HTERT RPE-1 (cell line): ENCODE measurements around the gene RXFP2.

Experiments
- in situ Hi-C: fragments of 300-500 bp; cut with MboI; formaldehyde crosslinking; loops from 4 replicates; pipeline ENCODE4 v1.14.3; 2020; ENCODE audit warnings: low sequenced_read_pairs

RXFP2 gene, protein sequence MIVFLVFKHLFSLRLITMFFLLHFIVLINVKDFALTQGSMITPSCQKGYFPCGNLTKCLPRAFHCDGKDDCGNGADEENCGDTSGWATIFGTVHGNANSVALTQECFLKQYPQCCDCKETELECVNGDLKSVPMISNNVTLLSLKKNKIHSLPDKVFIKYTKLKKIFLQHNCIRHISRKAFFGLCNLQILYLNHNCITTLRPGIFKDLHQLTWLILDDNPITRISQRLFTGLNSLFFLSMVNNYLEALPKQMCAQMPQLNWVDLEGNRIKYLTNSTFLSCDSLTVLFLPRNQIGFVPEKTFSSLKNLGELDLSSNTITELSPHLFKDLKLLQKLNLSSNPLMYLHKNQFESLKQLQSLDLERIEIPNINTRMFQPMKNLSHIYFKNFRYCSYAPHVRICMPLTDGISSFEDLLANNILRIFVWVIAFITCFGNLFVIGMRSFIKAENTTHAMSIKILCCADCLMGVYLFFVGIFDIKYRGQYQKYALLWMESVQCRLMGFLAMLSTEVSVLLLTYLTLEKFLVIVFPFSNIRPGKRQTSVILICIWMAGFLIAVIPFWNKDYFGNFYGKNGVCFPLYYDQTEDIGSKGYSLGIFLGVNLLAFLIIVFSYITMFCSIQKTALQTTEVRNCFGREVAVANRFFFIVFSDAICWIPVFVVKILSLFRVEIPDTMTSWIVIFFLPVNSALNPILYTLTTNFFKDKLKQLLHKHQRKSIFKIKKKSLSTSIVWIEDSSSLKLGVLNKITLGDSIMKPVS

DNA sequence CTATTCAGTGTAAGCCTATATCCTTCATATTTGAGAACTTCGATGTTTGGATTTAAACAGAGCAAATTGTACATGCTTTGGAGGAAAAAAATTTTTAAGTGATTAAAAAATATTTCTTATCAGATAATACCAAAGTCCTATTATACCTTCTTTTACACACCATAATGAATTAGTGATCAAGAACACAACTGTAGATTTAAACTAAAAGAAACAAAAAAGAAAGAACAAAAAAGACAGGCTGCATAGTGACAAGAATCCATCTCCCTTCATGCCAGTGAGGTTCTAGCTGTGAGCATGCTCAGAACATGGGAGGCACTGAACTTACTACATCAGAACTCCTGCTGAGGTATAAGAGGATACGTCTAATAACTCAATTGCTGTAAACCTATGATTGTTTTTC, at the start of gene RXFP2:
RXFP2 (plus strand) TSS at position 301 of the 400 bp plus-strand sequence; CDS start at position 388, 87 bp downstream.
- in situ Hi-C loops = no loop called here

DNA sequence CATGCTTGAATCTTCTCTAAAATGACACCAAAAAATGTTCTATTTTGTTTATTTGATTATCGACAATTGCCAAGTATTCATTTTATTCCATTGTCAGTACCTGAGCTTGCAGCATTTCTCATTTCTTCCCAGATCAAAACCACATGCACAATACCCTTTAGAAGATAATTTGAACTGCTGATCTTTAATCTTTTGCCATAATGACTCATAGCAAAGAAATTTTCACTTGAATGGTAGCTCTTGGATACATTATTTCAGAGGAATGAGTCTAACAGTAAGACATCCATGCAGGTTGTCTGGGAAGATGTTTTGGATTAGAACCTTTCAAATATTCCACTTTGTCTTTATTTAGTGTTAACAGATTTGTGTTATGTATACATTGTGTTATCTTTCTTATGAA, 42.0 kb upstream of the RXFP2 start:
- in situ Hi-C loops = no loop called here

DNA sequence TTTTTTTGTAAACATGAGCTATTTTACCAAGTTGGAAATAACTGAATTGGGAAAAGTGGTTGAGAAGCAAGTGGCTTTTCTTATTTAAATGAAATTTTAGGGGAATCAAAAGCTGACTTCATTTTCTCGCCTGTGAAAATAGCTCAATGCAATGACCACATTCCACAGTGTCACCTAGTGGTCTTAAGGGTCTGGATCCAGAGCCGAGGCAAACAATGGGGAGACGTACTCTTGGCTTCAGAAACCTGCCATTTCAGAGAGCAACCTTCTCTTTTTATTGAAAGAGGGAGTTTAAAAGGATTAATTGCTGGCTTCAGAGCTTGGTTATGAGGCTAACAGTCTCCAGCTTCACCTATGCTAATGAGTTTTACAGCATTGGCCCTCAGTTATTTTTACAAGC, 39.7 kb upstream of the RXFP2 start:
- in situ Hi-C loops = no loop called here

DNA sequence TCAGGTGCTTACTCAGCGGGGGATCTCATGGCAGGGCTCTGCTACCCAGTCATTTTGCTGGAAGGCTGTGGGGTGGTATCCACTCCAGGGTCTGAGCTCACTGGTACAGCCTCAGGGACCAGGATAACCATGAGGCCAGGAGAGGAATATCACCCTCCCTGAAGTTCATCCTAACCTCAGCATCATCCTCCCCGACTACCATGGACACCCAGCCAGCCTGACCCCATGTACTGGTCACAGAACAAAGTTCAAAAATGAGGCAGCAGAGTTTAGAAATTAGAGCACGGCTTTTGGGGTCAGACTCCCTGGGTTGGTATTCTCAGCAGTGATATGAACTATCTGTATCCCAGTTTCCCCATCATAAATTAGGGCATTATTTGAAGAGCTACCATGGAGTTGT, 35.5 kb upstream of the RXFP2 start:
- in situ Hi-C loops = no loop called here

DNA sequence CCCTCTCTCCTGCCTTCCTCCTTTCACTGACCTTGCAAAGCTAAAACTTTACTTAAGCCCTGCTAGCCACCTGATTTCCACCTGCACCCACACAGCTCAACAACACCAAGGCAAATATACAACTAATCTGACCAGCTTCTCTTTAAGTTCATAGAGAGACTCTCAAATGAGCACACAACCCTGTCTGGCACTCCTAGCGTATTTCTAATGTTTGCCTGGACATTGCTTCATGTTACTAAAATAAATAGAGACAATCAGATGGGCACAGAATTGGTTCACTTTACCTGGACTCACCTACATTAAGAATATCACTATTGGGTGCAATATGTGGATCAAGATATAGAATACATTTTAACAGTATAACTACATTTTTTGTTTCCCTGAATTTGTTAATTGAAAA, 33.2 kb upstream of the RXFP2 start:
- in situ Hi-C loops = no loop called here

DNA sequence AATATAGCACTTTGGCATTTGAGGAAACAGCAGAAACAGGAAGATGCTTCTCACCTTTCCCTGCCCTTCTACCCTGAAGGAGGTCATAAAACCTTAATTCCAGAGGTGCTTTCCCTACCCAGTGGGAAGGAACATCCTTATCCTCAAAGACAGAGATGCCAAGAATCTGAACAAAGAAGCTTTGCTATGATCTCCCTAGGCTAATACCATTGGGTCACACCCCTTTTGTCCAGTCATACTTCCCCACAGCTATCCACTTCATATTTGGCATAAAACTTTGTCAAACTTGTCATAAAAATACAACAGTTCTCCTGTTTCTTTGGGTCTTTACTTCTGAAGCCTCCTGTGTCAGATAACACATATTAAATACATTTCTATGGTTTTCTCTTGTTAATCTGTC, 21.7 kb upstream of the RXFP2 start:
- in situ Hi-C loops = no loop called here

DNA sequence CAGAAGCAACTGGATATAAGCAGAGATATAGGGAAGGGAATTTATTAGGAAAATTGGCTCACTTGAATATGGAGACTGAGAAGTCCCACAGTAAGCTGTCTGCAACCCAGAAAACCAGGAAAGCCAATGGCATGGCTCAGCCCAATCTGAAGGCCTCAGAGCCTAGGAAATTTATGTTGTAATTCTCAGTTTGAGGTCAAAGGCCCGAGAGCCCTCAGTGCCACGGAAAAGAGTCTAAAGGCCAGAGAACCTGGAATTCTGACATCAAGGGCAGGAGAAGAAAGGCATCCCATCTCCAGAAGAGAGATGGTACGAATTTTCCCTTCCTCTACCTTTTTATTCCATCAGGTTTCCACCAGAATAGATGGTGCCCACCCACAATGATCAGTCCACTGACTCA, 20.1 kb upstream of the RXFP2 start:
- in situ Hi-C loops = no loop called here

DNA sequence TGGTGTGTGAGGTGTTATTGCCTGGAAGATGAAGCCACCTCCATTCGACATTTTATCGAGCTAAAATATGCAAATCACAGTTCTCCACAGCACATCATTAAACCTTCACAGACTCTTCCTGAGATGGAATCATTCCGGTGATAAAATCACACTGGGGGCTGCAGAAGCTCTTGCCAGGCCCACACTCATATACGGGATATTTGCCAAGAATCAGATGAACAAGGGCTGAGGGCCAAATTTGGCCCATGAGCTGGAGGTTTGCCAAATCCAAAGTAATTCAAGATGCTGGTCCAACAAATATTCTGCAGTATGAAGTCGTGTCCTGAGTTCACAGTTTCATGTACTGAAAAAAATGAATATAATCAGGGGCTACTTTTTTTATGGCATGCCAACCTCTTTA, 16.7 kb upstream of the RXFP2 start:
- in situ Hi-C loops = no loop called here

DNA sequence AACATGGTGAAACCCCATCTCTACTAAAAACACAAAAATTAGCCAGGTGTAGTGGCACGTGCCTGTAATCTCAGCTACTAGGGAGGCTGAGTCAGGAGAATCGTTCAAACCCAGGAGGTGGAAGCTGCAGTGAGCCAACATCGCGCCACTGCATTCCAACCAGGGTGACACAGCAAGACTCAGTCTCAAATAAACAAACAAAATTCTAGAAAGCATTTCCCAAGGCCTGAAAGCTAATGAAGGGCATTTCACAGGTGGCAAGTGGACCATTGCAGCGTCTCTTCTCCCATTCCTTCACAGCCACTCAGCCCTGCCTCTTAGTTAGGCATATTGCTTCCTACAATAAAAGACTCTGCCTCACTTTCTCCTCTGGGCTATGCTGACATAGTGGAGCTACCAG, 13.5 kb upstream of the RXFP2 start:
- in situ Hi-C loops = no loop called here

DNA sequence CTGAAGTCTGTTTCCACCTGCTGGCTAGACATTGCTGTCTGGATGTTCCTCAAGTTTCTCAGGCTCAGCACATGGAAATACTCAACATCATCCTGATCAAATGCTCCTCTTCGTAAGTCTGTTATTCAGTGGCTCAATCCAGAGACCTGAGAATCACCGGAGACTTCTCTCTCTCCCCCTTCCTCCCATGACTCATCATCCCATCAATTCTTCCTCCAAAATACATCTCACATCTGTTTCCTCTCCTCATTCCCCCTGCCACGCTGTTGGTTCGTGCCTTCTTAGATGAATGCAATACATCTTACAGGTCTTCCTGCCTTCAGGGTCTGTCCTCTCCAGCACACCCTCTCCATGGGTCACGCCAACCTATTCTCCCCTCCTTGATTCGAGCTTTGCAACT, 7.4 kb upstream of the RXFP2 start:
- in situ Hi-C loops = no loop called here

DNA sequence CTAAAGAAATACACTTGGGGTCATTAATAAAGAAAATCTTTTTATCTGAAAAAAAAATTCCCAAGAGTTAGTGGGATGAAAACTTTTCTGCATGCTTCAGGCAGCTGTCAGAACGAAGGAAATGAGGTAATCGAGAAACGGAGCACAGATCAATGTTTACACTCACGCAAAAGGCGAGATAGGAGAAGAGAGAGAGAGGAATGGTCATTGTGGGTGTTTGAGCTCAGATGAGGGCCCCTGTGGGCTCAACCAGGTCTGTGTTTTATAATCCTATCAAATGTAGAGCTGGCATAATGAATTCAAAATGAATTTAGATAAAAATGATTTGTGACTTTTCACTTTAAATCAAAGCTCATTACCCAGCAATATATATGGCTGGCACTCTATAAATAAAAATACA, 6.3 kb upstream of the RXFP2 start:
- in situ Hi-C loops = no loop called here

DNA sequence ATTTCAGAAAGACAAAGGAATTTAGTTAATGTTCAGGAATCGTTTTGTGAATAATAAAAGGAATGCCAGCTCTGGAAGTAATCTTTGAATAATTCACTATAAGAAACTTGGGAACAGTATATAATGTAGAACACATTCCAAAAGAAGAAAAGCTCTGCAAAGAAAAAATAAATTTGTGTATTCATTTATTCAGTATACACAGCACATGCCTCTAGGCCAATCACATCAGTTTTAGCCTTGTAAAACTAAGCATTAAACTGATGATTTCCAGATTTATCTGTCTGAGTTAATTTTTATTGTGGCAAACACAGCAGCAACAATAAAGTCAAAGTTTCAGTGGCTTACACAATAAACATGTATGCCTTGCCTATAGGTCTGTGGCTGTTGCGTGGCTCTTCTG, 5.7 kb upstream of the RXFP2 start:
- in situ Hi-C loops = no loop called here

DNA sequence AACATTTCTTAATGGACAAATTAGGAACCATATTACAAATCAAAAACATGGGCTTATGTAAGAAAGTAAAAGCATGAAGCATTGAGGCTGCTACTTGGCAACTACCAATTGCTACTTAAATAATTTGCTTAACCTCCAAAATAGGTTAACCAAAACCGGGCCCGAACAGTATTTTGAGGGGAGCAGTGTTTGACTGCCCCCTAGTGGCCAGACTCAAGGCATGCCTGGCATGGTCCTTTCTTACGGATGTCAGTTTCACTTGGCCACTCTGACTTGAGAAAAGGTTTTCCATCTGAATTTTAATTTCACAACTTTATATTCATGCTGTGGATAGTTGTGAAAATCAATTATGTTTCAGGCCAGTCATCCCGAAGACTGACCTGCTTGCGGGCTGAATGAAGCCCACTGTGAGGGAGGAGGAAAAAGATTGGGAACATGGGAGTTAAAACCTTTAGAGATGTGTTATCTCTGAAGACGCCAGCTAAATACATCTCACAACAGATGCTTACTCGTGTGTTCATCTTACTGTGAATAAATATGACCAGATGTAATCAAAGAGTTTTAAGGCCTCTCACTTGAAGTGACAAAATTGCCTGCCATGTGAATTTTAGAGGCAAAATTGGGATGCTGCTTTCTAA, 2.9 kb downstream of the RXFP2 start:
- in situ Hi-C loops = no loop called here

DNA sequence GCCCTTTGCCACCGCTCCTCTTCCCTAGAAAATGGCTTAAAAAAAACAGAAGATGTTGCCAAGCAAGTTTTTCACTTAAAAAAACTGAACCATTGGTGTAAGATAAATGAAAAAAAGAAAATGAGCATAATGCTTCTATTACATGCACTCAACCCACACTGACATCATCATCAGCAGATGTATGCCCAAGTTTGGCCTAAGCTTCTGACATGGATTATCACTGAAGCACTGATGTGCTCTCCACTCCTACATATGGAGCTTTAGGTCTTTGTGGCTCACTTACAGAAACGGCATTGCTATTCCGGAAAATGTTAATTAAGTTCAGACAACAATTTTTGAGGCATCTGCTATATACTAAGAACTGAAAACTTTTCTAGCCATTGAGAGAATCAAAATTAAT, 8.0 kb downstream of the RXFP2 start:
- in situ Hi-C loops = no loop called here

DNA sequence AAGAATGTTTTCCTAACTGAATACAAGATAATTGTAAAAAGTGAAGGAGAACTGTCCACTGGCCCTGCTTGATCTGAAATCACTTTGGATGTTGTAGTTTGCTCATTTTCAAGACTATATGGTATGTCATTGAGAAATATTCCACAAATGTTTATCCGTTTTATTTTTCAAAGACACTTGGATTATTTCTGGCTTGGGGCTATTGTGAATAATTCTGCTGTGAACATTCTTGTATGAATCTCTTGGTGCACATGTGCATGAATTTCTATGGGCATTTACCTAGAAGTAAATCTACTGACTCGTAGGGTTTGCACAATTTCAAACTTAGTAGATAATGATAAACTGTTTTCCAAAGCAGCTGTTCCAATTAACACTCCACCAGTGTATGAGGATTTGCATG, 8.6 kb downstream of the RXFP2 start:
- in situ Hi-C loops = no loop called here

DNA sequence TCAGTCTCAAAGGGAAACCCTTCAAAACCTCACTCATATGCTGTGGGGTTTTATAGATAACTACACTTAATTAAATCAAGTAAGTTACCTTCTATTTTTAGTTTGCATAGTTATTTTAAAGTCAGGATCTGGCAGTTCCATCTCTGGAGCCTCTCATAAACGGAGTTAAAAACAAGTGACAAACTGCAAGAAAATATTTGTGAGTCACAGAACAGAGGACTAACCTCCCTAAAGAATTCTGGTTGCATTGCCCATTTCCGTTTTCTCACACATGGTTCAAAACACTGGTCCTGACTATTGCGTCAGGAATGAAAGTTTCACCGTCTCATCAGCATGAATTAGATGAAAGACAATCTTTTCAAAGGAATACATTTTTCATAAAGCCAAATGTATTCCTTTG, 10.6 kb downstream of the RXFP2 start:
- in situ Hi-C loops = no loop called here

DNA sequence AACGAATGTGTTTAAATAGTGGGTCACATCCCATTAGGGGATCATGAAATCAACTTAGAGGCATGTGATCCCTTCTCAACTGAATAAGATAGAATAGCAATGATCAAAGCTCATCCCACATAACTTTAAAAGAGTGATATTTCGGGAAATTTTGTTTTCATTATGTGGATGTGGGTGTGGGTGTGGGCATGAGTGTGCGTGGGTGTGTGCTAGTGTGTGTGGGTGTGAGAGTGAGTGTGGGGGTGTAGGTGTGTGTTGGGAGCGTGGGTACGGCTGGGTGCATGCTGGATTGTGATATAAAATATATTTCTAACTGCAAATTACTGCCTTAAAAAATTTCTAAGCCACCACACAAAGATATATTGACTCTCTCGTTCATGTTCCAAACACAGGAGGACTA, 15.9 kb downstream of the RXFP2 start:
- in situ Hi-C loops = no loop called here

DNA sequence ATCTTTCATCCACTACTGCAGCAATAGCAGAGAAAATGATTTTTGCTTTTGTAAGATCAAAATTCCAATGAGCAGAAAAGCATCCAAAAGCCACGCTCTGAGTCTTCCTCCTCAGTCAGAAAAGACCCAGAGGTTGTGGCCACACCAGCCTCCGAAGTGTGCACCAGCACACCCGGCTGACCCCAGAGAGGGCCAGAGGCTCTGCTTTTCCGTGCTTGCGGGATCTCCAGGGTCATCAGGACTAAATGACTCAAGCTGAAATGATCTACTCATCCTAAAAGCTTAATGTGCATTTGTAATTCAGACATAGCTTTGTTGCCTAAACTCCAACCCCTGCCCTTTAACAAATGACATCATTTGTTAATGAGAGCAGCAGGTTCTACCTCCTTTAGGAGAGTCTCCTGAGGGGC, 16.5 kb downstream of the RXFP2 start:
- in situ Hi-C loops = no loop called here

DNA sequence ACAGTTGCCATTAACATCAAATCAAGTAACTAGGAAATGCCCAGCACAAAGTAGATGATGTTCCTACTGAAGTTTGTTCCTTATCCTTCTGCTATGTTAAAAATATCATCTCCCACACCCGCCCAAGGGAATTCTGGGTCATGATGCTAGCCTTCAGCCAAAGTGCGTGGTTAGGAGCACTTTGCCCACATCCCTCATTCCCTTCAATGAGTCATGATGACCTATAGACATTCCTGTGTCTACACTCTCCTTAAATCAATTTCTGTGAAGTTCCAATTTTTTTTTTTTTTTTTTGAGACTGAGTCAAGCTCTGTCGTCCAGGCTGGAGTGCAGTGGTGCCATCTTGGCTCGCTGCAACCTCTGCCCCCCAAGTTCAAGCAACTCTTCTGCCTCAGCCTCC, 17.0 kb downstream of the RXFP2 start:
- in situ Hi-C loops = no loop called here

DNA sequence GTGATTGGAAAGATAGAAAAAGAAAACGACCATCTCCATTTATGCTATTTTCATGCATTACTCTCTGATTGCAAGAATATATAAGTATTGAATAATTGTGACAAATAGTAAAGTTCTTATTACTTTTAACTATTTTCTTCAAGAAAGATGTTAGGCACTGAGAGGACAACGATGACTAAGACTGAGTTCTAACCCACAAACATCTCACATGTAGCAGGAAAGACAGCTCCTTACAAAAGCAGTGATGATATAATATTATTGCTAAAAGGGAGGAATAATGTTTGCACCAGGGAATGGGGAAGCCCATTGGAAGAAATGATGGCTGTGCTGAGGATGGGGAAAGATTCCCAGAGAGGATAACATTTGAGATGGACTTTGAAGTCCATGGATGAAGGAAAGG, 22.6 kb downstream of the RXFP2 start:
- in situ Hi-C loops = no loop called here

DNA sequence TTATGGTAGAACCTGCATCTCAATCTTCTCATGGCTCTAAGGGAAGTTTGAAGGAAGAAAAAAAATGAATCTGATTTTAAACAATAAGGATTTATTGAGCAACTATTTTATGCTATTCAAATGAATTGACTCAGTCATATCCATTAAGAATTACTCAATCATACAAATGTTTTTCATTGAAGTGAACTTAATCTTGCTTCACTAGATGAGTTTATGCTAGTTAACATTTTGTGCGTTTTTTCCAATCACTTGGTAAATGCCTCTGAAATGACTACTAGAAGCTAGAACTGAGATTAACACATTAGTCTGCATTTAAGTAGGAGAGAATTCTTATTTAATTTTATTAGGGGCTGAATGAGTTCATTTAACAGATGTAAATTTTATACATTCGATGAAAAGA, 25.2 kb downstream of the RXFP2 start:
- in situ Hi-C loops = no loop called here
